Left colon (tissue), 2 donors: Measurements from ENCODE around the gene SHC3. TPM values are rescaled to one million over a fixed set of nuclear protein-coding genes. Genes with fewer than 3 reads are reported as not detected.
"Not testable (repeated sequence)": the region's sequence is repeated elsewhere in the genome, so short reads cannot be mapped to it uniquely, and the experiment has no call there.

Experiments used
- ATAC-seq: fragments of 200-7000 bp; cut with Tn5 transposase; one replicate; pipeline ENCODE4 v1.9.1; 2020; ENCODE audit warnings: mild to moderate bottlenecking, moderate library complexity
- DNase-seq, 2 donors: peaks; one replicate each; pipeline ENCODE4 v3.0.0-alpha.2; 2020
- intact Hi-C, 2 donors: fragments of 100-400 bp; cut with DNase I in 1 of 2; cut with micrococcal nuclease in 1 of 2; formaldehyde crosslinking; loops; one replicate each; pipeline versions ENCODE4 v1.11.2 to v1.14.0; 2022; cut with DNase I, micrococcal nuclease
- long read RNA-seq: library from polyadenylated mRNA; unstranded; transcript quantifications from one replicate; pipeline ENCODE4 v2.0.0, GENCODE V29; 2021
- total RNA-seq, 2 donors: library from RNA; stranded (reverse); fragmentation: NEBNext Ultra II Directional; extraction: Animal tissue kit (Norgen Biotek cat#: 25700); gene quantifications; one replicate each; pipeline ENCODE4 v1.2.1, GENCODE V29; 2021
- donor health status: DM: no; HTN: no; CAD: no.
- donor health status: DM: yes; HTN: yes; CAD: no.

Gene SHC3
- 1 to 10 TPM in 1 of 2 donors, under 1 TPM in 1; 0.27 to 1.6 TPM for total RNA-seq
- long read RNA-seq, full-length matches to known transcripts: 2 of 3 reads
- long read RNA-seq, partial matches to known transcripts: 0 of 3 reads
- long read RNA-seq, other reads (novel, unspliced or antisense): 1 of 3 reads

- ATAC-seq (no peak), DNase-seq (no peak)
- intact Hi-C loops: no loop called here
Measured at GRCh38 chr9:89177944-89178829, at the start of gene SHC3. SHC3 (minus strand) TSS chr9:89178818; CDS start chr9:89178460, 358 bp downstream.

GRCh38 chr9:89225991-89226471, 47.4 kb upstream of the SHC3 start:
- no peak for ATAC-seq
- peak in 1 of 2 donors; percentile 10 for DNase-seq
- intact Hi-C loops: no loop called here

- no peak for ATAC-seq
- intact Hi-C loops: no loop called here
Measured at GRCh38 chr9:89225587-89225986, 47.0 kb upstream of the SHC3 start.

GRCh38 chr9:89225036-89225435, 46.4 kb upstream of the SHC3 start:
- DNase-seq: no peak
- intact Hi-C loops: no loop called here
- ATAC-seq: no peak

More at GRCh38 chr9:89225587-89225986, 47.0 kb upstream of the SHC3 start:
- no peak for DNase-seq

- ATAC-seq (no peak), DNase-seq (no peak)
- intact Hi-C loops: no loop called here
Measured at GRCh38 chr9:89224633-89225032, 46.0 kb upstream of the SHC3 start.

- no peak for ATAC-seq
- intact Hi-C loops: no loop called here
- no peak for DNase-seq
Measured at GRCh38 chr9:89223396-89223977, 44.9 kb upstream of the SHC3 start.

- intact Hi-C loops: no loop called here
Measured at GRCh38 chr9:89219637-89220036, 41.0 kb upstream of the SHC3 start.

GRCh38 chr9:89218040-89218928, 39.7 kb upstream of the SHC3 start:
- intact Hi-C loops: no loop called here
- DNase-seq: no peak
- no peak for ATAC-seq

More at GRCh38 chr9:89219637-89220036, 41.0 kb upstream of the SHC3 start:
- DNase-seq: no peak
- ATAC-seq: no peak

GRCh38 chr9:89215342-89215741, 36.7 kb upstream of the SHC3 start:
- no peak for DNase-seq
- ATAC-seq: no peak
- intact Hi-C loops: no loop called here

- ATAC-seq (no peak), DNase-seq (no peak)
- intact Hi-C loops: no loop called here
Measured at GRCh38 chr9:89213396-89213880, 34.8 kb upstream of the SHC3 start.

- intact Hi-C loops: no loop called here
- ATAC-seq (no peak), DNase-seq (no peak)
Measured at GRCh38 chr9:89212171-89212570, 33.6 kb upstream of the SHC3 start.

GRCh38 chr9:89209311-89209710, 30.7 kb upstream of the SHC3 start:
- intact Hi-C loops, ATAC-seq, DNase-seq: not testable (repeated sequence)

- no peak for ATAC-seq
- intact Hi-C loops: no loop called here
Measured at GRCh38 chr9:89207026-89207425, 28.4 kb upstream of the SHC3 start.

GRCh38 chr9:89204801-89205200, 26.2 kb upstream of the SHC3 start:
- intact Hi-C loops: no loop called here
- no peak for DNase-seq
- ATAC-seq: no peak

More at GRCh38 chr9:89207026-89207425, 28.4 kb upstream of the SHC3 start:
- DNase-seq: no peak

GRCh38 chr9:89195131-89195797, 16.6 kb upstream of the SHC3 start:
- intact Hi-C loops: no loop called here
- DNase-seq: no peak
- no peak for ATAC-seq

- DNase-seq: no peak
- ATAC-seq: no peak
- intact Hi-C loops: no loop called here
Measured at GRCh38 chr9:89194421-89195130, 16.0 kb upstream of the SHC3 start.

- intact Hi-C loops: no loop called here
- ATAC-seq (peak; percentile 40), DNase-seq (no peak)
Measured at GRCh38 chr9:89191004-89191403, 12.4 kb upstream of the SHC3 start.

- intact Hi-C loops: no loop called here
- ATAC-seq (no peak), DNase-seq (no peak)
Measured at GRCh38 chr9:89189215-89189614, 10.6 kb upstream of the SHC3 start.
